GM10266 (cell line): ENCODE data around the gene PRKX.
A peak's percentile ranks its signal among the peaks of the same experiment; 100 is the strongest.
"Not testable (repeated sequence)": the region's sequence is repeated elsewhere in the genome, so short reads cannot be mapped to it uniquely, and the experiment has no call there.

Experiments
- DNase-seq: peaks from one replicate; pipeline ENCODE4 v3.0.0; 2012; ENCODE audit errors: extremely low spot score
- TF ChIP-seq, protein P1 (sequence below): IDR thresholded peaks from 2 replicates; pipeline ENCODE4 v1.5.1; 2012; ENCODE audit warnings: mild to moderate bottlenecking, low read depth; ENCODE audit not compliant: control insufficient read depth, insufficient read depth; ENCODE audit errors: missing control alignments

Gene PRKX

DNA sequence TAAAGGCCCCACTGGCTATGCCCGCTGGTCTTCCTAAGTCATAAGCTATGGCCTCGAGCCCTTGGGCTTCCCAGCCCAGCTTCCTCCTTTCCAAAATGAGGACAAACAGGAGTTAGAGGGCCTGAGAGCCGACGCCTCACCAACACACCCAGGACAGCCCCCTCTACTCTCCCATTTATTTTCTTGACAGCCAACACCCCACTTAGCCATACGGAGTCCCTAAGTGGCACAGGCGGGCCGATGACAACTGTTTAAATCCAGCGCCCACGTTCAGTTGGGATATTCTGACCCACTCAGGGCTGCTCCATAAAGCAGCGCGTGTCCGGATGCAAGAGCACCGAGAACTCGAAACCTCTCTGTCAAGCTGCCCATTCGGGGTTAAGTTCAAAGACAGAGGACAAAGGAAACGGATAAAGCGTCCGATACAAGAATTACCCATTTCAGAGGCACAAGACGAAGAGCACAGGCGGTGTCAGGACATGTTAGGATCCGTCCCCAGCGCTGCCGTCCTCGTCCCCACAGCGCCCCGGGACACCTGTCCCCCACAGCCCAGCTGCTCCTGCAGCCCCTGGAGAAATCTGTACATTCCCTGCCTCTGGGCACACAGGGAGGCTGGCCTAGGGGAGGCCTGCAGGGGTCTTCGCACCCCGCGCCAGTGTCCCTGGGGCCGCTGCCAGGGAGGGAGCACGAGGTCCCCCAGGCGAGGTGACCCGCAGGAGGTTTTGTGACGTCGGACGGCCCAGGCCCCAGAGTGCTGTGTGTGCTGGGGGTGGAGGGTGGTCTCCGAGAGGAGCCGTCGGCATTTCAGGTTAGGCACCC is 1.2 kb downstream of the PRKX start:
- TF ChIP-seq, protein P1, sequence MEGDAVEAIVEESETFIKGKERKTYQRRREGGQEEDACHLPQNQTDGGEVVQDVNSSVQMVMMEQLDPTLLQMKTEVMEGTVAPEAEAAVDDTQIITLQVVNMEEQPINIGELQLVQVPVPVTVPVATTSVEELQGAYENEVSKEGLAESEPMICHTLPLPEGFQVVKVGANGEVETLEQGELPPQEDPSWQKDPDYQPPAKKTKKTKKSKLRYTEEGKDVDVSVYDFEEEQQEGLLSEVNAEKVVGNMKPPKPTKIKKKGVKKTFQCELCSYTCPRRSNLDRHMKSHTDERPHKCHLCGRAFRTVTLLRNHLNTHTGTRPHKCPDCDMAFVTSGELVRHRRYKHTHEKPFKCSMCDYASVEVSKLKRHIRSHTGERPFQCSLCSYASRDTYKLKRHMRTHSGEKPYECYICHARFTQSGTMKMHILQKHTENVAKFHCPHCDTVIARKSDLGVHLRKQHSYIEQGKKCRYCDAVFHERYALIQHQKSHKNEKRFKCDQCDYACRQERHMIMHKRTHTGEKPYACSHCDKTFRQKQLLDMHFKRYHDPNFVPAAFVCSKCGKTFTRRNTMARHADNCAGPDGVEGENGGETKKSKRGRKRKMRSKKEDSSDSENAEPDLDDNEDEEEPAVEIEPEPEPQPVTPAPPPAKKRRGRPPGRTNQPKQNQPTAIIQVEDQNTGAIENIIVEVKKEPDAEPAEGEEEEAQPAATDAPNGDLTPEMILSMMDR, result no peak
- DNase-seq, result peak; percentile 6

DNA sequence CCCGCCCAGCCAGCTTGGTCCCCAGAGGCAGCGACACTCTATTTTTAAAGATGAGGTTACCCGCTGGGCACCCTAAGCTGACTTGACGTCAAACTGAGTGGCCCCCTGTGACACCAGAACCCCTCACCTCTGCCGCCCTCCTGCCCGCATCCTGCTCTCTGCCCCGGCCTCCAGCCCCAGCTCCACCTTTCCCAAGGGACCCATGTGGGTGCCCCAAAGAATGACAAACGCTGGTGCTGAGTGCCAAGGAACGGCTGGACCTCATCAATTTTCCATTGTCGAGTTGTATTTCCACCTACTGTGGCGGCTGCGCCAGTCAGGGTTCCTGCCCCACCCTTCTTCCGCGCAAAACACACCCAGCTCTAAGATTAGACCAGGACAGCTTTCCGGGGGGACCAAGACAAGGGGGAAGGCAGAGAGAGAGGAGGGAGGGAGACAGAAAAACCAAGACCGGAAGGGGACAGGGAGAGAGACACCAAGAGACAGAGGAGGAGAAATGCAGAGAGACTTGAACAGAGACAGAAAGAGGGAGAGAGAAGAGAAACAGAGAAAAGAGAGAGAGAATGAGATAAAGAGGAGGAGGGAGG is 2.0 kb downstream of the PRKX start:
- TF ChIP-seq, protein P1, result no peak
- peak; percentile 5 for DNase-seq

DNA sequence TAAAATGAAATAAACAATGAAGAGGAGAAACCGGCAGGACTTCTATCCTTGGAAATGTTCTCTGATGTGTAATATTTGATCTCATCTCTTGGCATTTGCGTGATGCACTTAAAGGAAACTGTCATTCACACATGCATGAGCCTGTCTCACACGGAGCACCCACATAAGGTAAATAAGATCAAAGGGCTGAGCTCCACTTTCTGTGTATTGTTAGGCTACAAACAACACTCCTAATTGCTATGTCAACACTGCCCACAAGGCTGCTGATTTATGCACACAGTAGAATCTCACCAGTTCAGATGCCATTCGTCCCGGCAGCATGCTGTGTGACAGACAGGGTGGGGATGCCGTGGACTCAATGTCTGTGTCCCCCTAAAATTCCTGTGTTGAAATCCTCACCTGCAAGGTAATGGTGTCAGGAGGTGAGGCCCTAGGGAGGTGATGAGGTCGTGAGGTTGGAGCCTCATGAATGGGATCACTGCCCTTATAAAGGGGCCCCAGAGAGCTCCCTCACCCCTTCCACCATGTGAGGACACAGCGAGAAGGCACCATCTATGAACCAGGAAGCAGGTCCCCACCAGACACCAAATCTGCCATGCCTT is 5.7 kb downstream of the PRKX start:
- not testable (repeated sequence) for DNase-seq

DNA sequence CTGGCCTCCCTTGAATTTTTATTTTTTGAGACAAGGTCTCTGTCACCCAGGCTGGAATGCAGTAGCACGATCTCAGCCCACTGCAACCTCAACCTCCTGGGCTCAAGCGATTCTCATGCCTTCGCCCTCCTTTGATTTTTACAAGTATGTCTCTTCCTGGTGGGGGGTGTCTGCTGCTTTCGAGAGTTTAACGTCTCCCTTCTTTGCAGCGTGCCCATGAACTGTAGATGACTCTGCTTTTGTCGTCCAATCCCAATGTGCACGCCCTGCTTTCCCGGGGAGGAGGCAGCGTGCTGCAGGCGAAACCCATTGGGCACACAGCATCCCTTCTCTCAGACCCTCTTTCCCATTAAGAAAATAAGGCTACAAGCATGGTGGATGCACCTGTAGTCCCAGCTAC is 7.0 kb downstream of the PRKX start:
- DNase-seq, result no peak
- TF ChIP-seq, protein P1, result no peak

DNA sequence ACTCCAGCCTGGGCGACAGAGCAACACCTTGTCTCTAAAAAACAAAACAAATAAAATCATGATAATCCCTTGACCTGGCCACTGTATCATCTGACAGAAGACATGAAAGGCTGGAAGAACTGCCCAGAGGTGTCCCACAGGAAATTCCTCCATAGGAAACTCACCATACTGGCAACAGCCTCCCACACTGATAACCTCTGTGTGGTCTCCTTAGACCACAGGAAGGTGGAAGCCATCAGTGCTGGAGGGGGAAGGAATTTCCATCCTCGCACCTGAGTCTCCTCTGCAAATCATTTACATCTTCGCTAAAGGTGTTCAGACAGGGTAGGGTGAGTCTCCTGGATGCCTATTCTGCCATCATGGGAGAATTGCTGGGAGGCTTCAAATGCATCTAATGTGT is 10.2 kb downstream of the PRKX start:
- DNase-seq, result not testable (repeated sequence)

DNA sequence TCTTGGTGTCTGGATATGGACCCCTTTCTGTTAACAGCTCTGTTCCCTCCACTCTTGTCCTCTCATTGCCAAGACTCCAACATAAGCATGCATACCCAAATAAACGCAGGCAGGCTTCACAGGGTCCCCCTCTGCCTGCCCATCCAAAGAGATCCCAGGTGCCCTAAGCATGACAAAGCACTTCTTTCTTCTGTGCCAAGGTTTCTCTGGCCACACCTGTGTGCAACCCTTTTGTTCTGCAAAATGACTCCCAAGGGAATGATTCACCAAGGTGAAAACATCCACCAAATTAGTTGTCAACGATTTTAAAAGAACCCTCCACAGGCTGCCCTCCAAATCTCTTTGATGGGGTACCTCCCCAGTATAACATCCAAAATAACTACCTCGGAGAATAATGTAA is 11.4 kb downstream of the PRKX start:
- not testable (repeated sequence) for DNase-seq

DNA sequence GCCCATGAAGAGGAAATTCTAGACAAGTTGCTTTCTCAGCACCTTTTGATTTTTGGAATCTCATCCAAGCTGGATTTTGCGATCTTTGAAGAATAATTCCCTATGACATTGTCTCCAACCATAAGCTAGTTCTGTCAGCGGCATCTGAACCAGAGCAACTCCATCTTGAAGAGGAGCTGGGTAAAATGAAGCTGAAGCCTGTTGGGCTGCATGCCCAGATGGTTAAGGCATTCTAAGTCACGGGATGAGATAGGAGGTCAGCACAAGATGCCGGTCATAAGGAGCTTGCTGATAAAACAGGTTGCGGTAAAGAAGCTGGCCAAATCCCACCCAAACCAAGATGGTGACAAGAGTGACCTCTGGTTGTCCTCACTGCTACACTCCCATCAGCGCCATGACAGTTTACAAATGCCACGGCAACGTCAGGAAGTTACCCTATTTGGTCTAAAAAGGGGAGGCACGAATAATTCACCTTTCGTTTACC is 12.0 kb downstream of the PRKX start:
- not testable (repeated sequence) for DNase-seq

DNA sequence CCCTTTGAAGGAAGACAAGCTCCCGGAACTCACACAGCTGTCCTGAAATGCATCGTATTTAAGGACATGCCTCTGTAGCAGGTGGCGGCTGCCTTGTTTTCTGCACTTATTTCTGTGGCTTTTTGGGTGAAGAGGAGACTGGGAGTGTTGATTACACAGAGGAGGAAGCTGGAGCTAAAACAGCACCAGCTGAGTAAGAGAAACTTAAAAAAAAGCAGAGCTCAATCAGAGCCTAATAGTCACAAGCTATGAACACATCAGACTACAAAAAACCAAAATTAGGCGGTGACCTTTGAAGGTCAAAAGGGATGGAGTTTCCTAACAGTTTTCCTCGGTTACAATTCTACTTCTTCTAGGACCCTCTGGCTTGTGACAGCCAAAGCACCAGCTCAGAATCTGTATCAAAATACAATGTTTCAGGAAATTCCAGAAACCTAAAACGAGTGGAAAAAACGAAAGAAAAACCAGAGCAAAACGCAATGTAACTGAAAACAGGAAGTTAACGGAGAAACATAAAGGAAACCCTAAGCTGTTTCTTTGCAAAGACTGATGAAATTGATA is 13.5 kb downstream of the PRKX start:
- DNase-seq, result no peak
- TF ChIP-seq, protein P1, result no peak

DNA sequence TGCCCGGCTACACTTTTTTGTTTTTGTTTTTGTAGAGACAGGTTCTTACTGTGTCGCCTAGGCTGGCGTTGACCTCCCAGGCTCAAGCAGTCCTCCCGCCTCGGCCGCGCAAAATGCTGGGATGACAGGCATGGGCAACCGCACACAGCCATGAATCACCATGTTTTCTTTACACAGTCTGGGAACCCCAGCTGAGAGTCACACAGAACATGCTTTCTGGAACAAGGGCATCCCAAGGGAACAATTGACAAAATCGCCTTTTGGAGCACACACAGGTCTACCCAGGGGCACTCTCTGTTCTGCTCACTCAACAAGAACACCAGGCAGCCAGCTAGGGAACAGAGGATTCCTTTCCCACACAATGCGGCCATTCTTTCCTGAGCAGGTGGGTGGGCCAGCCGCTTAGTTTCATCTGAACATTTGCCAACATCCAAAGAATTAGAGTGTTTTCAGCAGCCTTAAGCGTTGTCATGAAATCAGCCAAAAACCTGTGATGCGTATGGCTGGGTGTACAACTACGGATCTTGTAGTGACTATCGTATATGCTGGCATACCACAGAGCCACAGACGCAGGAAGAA is 15.7 kb downstream of the PRKX start:
- DNase-seq, result no peak
- TF ChIP-seq, protein P1, result no peak
